Lung (tissue), 12 donors: ENCODE data around the gene SRPX. TPM values are rescaled to one million over a fixed set of nuclear protein-coding genes. Genes with fewer than 3 reads are reported as not detected.

Source experiments
- ATAC-seq: fragments of 200-7000 bp; cut with Tn5 transposase; one replicate; pipeline ENCODE4 v1.9.1; 2020; ENCODE audit warnings: moderate number of reproducible peaks; ENCODE audit not compliant: insufficient read depth, low FRiP score
- DNase-seq, 3 donors: peaks; one replicate each; pipeline ENCODE4 v3.0.0-alpha.2; 2013 to 2017
- H3K27ac ChIP-seq, 2 donors: one replicate each; pipeline ENCODE4 v1.5.1; 2013; ENCODE audit warnings: mild to moderate bottlenecking in 2 of 2, moderate library complexity in 2 of 2, control low read depth in 1 of 2, inconsistent platforms in 1 of 2, low read depth in 1 of 2, low read length in 1 of 2
- H3K27me3 ChIP-seq, 3 donors: one replicate each; pipeline ENCODE4 v1.5.1; 2013; ENCODE audit warnings: low read length in 2 of 3; ENCODE audit not compliant: control insufficient read depth in 3 of 3, insufficient read depth in 3 of 3
- H3K36me3 ChIP-seq, 4 donors: one replicate each; pipeline ENCODE4 v1.5.1; 2013; ENCODE audit warnings: low read length in 4 of 4, mild to moderate bottlenecking in 1 of 4, moderate library complexity in 1 of 4; ENCODE audit not compliant: control insufficient read depth in 4 of 4, insufficient read depth in 4 of 4
- H3K4me1 ChIP-seq, 5 donors: one replicate each; pipeline ENCODE4 v1.5.1; 2013; ENCODE audit warnings: low read length in 5 of 5, mild to moderate bottlenecking in 2 of 5, moderate library complexity in 1 of 5; ENCODE audit not compliant: control insufficient read depth in 5 of 5, insufficient read depth in 5 of 5
- H3K4me3 ChIP-seq: one replicate; pipeline ENCODE4 v1.5.1; 2013; ENCODE audit warnings: mild to moderate bottlenecking, control low read depth, moderate library complexity
- H3K9ac ChIP-seq, 2 donors: one replicate each; pipeline ENCODE4 v1.5.1; 2013; ENCODE audit warnings: low read length in 2 of 2, control low read depth in 1 of 2; ENCODE audit not compliant: insufficient read depth in 1 of 2
- H3K9me3 ChIP-seq, 4 donors: one replicate each; pipeline ENCODE4 v1.5.1; 2013; ENCODE audit warnings: low read length in 3 of 4, mild to moderate bottlenecking in 1 of 4, moderate library complexity in 1 of 4; ENCODE audit not compliant: control insufficient read depth in 4 of 4, insufficient read depth in 3 of 4
- CTCF ChIP-seq: IDR thresholded peaks from 2 replicates; pipeline ENCODE4 v1.5.1; 2012; ENCODE audit warnings: mild to moderate bottlenecking; ENCODE audit errors: control extremely low read depth, extremely low read depth
- WGBS, 2 donors: extraction: QIAGEN DNeasy Blood & Tissue Kit; methylation state at CpG; one replicate each; pipeline ENCODE4 v1.1.7; 2013; 5-methylcytosine and 5-hydroxymethylcytosine counted together
- polyA plus RNA-seq, 2 donors: library from polyadenylated mRNA; stranded (reverse); fragments of 200-250 nt; gene quantifications; one replicate each; pipeline ENCODE4 v1.2.1, GENCODE V29; 2013
- total RNA-seq, 2 donors: library from RNA; depleted of rRNA in 1 of 2; stranded (reverse); fragments of >200 nt in 1 of 2; gene quantifications; one replicate each; pipeline ENCODE4 v1.2.1, GENCODE V29; 2014 to 2021
- donor health status: control.
- donor health status: control.
- donor health status: Bipolar disorder and iron deficiency.
- donor health status: healthy.
- donor health status: DM: yes; HTN: yes; CAD: no.

SRPX gene
- total and polyA plus RNA-seq, 4 donors: 43.4 to 71.0 (median 46.3) TPM

GRCh38 chrX:38111196-38111595 is 109.5 kb downstream of the SRPX start:
- 86 to 97% methylated on average over 5 of the region's 5 CpGs for WGBS, 2 donors
- no peak for DNase-seq
- Histone ChIP-seq H3K4me1 (peaks cover 0 to 4% (median 0%) of the 10 kb centered on the region in 5 donors), H3K9ac (no peak overlapping the region), H3K9me3 (no peaks in the 10 kb centered on the region), H3K36me3 (no peaks in the 10 kb centered on the region), H3K27me3 (peaks cover 0 to 8% (median 3%) of the 10 kb centered on the region in 3 donors), H3K4me3 (no peak overlapping the region), H3K27ac (no peak overlapping the region)
- no peak for TF ChIP-seq CTCF
- no peak for ATAC-seq

GRCh38 chrX:38110231-38110630 is 110.4 kb downstream of the SRPX start:
- Histone ChIP-seq H3K27me3 (peaks cover 0 to 10% (median 3%) of the 10 kb centered on the region in 3 donors), H3K9ac (no peak overlapping the region), H3K9me3 (no peaks in the 10 kb centered on the region), H3K4me1 (peaks cover 0 to 4% (median 0%) of the 10 kb centered on the region in 5 donors), H3K27ac (no peak overlapping the region), H3K36me3 (no peaks in the 10 kb centered on the region), H3K4me3 (no peak overlapping the region)
- 54 to 72% methylated on average over 6 of the region's 6 CpGs for WGBS, 2 donors
- no peak for TF ChIP-seq CTCF
- ATAC-seq (no peak), DNase-seq (no peak)

GRCh38 chrX:38109042-38109898 is 111.4 kb downstream of the SRPX start:
- Histone ChIP-seq H3K27ac (no peak overlapping the region), H3K9me3 (no peaks in the 10 kb centered on the region), H3K4me3 (no peak overlapping the region), H3K36me3 (no peaks in the 10 kb centered on the region), H3K9ac (no peak overlapping the region), H3K27me3 (peaks cover 0 to 10% (median 3%) of the 10 kb centered on the region in 3 donors), H3K4me1 (peaks cover 0 to 4% (median 0%) of the 10 kb centered on the region in 5 donors)
- ATAC-seq (no peak), DNase-seq (no peak)
- 74 to 81% methylated on average over 4 of the region's 4 CpGs for WGBS, 2 donors
- no peak for TF ChIP-seq CTCF
